Eye (tissue), 1 donor: Measurements from ENCODE around the gene ARAP3.

Experiments
- DNase-seq: peaks from one replicate; pipeline ENCODE4 v3.0.0-alpha.2; 2015

The ARAP3 gene

DNA sequence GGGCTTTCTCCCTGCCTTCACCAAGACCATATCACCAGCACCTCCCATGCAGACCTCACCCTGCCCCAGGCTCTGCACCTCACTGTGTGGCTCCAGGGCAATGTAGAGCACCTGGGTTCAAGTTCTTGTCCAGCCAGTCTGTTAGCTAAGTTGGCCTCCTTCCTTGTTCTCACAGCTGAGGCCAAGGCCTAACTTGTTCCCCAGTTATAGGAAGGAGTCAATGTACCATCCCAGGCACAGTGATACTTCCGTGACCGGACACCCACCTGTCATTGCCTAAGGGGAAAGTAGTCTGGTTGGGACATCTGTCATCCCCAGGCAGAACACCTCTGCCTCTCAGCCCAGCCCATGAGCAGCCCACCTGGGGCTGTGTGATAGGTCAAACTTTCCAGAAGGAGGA, 14.4 kb upstream of the ARAP3 start:
- DNase-seq: no peak

DNA sequence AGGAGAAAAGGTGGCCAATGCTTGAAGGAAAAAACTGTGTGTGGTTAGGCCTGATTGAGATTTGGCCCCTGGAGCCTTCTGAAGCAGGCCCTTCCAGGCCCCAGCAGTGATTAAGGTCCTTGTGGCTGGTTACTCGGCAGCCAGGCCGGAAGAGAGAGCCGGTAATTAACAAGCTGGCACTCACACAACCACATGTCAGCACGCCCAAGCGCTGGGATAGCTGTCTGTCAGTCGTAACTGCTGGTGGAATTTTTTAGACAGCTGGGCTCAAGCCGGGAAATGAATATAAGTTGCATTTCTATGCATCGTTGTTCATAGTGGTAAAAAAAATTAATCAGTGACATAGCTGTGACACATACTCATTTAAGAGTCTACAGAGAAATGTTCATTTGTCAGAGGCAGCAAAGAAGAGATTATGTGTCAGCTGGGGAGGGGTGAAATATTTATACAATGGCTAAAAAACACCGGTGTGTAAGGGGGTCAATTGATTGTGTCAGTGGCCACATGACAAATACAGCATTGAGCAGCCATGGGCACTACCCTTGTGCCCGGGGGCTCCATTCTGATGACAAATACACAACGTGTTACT, 13.7 kb upstream of the ARAP3 start:
- peak; percentile 60 for DNase-seq

DNA sequence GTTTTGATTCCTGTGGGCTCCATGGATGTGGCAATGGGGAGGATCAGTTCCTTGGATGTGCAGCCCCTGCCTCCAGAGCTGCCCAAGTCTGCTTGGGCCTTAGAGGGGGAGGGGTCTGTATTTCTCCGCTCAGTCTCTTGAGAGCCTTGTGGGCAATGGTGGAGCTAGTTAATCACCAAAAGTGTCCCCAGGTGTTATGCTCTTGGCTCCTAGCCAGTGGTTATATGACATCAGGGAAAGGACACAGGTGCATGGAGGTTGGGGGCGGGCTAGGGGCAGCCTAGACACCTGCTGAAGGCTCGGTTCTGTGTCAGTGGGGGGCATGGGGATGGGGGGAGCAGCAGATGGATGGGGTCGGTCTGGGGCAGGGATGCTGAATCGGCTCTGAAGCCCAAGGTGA, 12.4 kb upstream of the ARAP3 start:
- DNase-seq: no peak

DNA sequence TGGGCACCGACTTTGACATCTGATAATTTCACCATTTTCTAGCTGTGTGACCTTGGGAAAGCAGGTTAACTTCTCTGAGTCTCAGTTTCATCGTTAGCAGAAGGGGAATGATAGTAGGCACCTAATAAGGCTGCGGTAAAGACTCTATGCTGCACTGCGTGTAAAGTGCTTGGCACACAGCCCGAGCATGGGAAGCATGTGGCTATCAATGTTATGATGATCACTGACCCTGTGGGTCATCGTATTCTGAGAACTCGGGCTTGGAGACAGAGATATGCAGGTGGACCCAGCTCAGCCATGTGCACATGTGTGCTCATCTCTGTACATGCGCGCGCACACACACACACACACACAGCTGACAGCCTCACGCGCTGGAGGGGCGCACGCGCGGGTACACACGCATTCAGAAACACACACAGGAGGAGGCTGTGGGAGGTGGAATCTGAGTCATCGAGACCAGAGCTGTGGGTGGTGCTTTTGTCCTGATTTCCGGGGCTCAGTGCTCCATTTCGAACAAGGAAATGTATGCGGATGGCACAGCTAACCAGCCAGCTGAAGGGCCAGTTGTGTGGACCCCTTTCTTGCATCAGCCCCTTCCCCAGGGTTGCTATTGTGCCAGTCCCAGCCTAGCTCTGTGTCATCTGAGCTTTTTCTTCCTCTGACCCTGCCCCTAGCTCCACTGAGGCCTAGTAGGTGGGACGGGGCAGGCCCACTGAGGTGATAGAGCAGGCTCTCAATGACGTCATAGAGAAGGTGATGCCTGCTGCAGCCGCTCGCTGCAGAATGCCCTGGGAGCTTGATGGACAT, 11.1 kb upstream of the ARAP3 start:
- peak; percentile 13 for DNase-seq

DNA sequence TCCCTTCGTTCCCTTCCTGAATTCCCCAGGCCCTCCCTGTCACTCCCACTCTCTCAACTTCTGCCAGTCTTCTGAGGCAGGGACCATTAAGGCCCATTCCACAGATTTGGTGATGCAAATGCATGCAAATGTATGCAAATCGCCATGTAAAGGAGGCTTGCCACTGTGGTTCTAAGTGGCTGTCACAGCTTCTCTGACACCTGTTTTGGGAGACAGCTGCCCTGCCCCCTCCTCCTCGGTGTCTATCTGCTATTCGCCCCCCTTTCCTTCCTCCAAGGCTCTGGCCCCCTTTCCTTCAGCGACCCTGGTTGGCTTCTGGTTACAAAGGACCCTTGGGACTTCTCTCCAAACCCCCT, 10.5 kb upstream of the ARAP3 start:
- no peak for DNase-seq

DNA sequence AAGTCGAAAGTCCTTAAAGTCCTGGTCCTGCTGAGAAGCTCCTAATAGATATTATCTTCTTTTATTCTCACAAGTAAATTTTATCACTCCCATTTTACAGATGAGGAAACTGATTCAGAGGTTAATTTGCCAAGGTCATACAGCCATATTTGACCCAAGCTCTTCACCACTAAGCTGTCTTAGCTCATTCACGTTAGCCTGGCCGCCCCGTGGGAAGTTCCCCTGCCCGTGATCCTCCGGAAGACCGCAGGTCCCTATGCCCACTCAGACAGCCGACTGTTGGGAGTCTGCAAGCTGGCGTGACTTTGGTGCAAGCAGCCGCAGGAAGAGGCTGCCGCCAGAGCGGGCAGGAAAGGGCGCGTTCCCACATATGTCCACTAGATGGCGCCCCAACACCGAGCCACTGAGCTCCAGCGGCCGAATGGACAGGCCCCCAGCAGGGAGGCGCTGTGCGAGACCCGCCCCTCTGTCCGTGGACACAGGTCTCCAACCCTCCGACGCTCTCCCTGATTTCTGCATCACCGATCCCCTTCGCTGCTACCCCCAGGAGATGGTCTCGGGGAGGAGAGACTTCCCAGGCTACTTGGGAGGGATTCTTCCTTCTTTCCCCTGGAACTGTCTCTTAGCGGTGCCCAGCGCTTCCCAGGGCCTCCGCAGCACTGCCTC, 10.0 kb upstream of the ARAP3 start:
- DNase-seq: peak; percentile 96

DNA sequence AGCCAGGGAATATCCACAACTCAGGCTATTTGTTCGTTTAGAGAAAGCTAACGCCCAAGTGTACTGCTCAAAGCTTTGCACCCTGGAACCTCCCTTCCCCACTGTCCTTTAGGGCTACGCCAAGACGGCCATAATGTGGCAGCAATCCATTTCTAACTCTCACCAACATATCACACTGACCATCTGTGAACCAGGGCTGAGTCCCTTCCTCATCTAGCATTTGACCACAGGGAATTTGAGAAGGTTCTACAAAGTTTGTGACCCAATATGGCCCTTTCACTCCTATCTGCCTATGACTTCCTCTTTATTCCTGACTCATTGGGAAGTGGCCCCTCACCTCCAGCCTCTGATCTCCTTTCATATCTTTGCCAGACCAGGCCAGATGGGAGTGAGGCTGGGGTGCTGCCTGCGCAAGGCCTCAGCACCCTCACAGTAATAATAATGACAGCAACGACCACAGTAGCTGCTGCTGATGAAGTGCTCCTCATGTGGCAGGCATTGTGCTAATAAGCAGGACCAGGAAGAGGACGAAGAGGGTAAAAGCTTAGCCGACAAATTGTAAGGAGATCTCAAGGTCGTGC, 9.3 kb upstream of the ARAP3 start:
- no peak for DNase-seq

DNA sequence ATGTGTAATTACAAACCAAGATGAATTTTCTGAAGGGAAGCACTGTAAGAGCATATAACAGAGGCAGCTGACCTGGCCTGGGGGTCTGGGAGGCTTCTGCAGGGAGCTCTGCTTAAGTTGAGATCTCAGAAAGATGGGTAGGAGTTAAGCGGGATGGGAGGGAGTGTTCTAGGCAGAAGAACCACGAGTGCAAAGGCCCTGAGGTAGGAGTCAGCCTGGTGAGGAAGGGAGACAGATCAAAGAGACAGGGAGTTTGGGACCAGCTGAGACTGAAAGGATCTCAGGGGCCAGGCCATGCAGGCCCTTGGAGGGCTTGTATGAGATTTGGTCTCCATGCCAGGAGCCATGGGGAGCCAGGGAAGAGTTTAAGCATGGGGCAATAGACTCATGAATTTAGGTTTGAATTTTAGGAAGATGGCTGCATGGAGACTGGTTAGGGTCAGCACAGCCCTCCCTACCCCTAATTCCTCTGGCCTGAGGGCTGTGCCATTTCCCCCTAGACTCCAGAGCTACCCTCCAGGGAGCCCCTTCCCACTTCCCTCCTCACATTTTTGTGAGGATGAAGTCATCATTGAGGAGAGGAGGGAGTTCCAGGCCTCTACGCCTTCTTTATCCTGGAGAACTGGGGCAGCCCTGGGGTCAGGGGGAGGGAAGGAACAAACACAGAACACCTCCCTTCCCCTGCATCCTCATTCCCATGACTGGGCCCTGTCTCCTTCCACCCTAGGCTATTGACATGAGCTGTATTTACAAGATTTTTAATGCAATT, 4.8 kb upstream of the ARAP3 start:
- peak; percentile 43 for DNase-seq

DNA sequence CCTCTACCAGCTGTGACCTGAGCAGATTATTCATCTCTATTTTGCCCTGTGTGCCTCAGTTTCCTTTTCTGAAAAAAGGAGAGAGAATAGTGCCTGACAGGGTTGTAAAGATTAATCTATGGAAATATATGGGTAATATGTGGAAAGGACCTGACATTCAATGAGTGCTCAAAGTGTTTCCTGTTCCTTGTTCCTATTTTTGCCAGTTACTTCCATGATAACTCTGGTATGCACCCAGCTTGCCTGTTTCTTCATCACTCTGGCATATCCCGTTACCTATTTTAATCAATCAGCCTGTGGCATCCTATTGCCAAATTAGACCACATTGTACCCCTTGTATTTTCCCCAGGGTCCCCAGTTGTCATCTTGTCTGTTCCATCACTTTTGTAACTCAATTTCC, 3.6 kb upstream of the ARAP3 start:
- DNase-seq: no peak

DNA sequence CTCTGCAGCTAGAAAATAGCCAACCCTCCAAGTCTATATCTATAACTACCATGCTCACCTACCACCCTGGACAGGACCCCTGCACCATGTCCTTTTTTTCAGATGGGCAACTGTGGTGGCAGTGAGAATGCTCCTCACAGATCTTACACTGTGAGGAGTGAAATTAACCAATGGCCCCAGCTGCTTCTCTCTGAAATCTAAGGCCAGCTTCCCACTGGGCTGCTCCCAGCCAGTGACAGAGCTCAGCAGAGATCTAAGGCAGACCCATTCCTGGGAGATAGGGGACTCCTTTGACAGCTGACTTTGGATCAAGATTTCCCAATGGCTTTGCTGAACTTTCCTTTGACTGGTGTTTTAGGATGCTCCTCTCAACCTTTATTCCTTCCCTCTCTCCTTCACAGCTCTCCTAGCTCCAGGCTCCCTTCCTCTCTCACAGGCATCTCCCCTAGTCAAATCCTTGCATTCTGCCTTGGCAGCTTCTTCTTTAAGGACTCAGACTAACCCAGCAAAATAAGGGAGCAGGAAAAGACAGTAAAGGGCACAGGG, 1.6 kb upstream of the ARAP3 start:
- DNase-seq: no peak

DNA sequence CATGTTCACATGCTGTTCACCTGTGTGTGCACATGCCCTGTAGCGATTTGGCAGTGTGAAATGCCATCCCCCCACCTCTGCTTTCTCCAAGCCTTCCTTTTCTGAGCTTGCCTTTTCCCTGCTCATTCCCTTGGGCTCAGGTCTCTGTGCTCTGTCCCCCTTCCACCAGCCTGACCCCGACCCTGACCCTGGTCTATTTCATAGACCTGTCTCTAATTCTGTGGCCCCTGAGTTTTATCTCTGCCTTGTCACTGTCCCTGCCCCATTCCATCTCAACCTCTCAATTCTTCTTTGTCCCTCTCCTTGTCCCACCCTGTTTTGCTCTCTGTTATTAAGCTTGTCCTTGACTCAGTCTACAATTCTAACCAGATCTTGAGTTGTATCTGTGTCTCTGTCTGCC, 735 bp downstream of the ARAP3 start:
- DNase-seq: no peak

DNA sequence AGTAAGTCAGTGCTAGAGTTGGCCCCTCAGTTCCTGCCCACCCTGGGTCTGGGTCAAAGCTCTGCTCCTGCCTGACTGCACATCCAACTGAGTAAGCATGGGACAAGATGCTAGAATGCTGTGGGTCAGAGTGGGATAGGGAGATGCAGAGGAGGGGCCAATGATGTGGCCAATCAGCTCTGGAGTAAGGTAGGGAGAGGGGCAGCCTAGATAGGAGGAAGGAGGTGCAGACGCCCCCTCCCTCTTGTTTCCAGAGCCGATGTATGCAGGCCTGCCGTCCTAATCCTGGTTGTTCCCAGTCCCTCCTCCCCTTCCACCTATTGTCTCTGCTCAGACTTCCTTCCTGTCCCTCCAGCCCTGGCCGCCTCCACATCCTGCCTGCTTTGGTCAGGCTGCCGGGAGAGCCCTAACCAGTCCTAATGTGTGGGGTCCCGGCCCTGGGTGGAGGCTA, 1.3 kb downstream of the ARAP3 start:
- peak; percentile 52 for DNase-seq

DNA sequence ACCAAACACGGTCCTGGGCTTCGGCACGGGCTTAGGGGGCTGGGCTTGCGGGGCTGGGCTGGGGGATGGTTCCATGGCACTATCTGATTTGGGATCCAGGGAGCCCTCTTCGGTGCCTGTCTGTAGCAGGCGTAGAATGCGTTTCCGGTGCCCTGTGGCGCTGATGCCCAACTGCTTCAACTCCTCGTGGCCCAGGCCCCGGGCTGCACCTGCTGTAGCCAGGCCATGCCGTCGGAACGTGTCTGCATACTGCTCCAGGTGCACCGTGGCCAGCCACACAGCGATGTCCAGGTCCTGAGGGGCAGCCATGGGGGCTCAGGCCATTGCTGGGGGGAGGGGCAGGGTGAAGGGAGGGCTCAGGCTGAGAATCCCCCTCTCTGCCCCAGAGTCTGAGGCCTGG, 1.9 kb downstream of the ARAP3 start:
- no peak for DNase-seq

DNA sequence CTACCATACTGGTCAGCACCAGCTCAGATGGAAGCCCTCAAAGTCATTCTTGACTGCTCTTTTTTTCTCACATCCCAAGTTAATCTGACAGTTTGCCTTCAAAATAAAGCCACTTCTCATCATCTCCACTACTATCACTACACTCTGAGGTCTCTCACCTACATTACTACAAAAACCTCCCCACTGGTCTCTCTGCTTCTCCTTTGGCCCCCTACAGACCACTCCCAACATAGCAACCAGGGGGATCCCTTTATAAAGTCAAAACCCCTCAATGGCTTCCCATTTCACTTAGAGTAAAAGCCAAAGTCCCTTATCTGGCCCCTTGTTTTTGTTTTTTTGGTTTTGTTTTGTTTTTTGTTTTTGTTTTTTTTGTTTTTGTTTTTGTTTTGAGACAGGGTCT, 4.6 kb downstream of the ARAP3 start:
- peak; percentile 45 for DNase-seq

DNA sequence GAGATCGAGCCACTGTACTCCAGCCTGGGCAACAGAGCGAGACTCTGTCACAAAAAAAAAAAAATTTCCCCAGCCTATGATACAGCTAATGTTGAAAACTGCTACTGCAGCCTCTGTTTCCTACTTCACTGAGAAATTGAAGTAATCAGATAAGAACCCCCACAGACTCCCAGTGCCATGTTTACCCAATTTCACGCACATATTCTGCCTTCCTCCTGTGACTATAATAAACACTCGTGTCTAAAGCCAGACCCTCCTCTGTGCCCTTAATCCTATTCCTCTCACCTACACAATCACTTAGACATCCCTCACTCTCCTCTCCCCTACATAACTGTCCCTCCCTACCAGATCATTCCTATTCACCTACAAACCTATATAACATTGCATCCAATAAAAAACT, 6.4 kb downstream of the ARAP3 start:
- DNase-seq: no peak

DNA sequence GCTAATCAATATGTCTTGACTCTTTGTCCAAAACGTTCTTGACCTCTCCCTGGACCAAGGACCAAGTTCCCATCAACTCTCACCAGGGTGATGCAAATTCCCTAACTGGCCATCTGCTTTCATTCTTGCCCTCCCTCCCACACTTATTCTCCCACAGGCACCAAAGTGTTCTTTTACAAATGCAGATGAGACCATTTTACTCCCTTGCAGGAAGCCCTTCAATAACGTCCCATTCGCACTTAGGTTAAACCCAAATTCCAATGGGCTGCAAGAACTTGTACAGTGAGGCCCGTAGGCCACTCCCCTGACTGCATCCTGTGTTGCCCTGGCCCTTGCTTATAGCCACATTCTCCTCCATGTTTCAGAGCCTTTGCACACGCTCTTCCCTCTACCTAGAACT, 7.3 kb downstream of the ARAP3 start:
- no peak for DNase-seq

DNA sequence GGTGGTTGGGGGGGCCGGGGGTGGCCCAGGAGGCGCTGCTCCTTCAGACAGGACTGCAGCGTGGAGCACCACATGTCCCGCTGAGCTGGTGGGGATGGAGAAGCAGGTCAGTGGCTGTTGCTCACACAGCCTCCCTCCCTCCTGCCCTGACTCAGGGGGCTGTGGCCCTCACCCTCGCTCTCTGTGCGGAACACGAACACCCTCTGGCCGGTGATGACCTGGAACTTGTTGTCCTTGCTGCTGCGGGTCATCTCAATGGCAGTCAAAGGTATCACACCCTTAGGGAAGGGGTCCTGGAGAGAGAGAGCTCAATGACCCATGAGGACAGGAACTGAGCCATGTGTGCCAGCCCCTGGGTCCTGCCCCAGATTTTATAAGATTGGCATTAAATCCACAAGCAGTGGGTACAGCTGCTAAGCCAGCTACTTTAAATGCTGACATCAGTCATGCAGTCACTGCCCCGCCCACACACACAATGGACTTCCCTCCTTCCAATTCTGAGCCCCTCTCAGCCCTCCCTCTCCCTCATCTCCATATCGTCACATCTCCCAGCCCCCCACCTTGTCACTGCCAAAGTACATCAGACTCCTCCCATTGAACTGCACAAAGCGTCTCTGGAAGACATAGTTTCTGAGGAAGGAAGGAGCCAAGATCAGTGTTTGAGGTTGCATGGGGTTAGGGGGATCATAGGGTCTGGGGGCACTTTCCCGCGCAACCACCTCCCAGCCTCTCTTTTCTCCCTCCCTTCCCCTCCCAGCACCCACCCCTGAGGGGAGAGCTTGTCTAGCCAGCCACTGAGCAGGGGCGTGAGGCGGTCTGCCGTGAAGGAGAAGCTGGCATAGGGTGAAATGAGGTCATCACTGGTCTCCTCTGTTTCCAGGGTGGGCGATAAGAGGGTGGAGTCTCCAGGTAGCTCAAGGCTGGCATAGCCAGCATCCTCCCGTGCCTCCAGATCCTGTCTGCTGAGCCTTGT, 8.9 kb downstream of the ARAP3 start:
- DNase-seq: peak; percentile 74

DNA sequence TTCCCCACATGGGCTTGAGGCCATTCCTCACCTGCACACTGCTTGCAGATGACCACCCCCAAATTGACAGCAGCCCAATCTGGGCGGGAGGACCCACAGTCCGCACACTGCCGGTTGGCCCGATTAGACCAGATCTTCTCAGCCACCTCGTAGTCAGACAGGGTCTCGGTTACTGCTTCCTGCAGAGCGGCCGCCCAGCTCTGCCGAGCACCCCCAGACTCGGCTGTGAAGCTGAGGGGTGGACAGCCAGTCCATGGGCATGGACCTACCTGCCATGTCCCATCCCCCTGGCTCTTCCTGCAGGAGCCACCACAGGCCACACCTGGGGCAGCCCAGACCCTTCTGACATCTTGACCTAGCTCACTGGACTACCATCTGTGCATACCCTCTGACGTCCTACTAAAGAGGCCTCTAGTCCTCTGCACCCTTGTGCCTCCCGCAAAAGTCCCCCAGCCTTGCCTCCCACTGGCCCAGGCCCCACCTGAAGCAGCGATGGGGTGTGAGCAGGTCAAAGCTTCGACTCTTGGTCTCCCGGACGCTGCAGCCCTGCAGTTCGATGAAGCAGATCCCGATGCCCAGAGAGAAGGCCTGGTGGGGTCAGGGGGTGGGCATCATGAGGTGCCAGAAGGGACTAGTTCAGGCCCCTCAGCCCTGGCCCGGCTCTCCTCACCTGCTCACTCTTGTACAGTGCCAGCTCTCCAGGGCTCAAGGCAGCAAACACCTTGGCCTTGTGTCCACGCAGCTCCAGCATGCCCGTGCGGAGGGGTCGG, 9.8 kb downstream of the ARAP3 start:
- no peak for DNase-seq

DNA sequence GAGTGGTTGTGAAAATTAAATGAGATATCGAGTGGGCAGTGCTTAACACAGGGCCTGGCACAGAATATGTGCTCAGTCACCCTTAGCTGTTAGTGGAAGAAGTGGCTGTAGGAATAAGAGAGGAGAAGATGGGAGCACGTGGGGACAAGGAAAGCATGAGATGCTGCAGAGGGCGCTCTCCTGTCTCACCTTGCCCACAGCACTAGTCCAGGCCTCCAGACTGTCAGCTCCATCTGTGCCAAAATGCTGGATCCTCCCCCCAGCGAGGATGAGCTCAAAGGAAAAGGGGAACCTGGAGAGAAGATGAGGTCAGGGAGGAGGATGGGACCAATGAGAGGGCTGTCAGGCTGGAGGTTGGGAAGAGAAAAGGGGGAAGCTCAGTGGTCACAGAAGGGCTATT, 12.5 kb downstream of the ARAP3 start:
- no peak for DNase-seq

DNA sequence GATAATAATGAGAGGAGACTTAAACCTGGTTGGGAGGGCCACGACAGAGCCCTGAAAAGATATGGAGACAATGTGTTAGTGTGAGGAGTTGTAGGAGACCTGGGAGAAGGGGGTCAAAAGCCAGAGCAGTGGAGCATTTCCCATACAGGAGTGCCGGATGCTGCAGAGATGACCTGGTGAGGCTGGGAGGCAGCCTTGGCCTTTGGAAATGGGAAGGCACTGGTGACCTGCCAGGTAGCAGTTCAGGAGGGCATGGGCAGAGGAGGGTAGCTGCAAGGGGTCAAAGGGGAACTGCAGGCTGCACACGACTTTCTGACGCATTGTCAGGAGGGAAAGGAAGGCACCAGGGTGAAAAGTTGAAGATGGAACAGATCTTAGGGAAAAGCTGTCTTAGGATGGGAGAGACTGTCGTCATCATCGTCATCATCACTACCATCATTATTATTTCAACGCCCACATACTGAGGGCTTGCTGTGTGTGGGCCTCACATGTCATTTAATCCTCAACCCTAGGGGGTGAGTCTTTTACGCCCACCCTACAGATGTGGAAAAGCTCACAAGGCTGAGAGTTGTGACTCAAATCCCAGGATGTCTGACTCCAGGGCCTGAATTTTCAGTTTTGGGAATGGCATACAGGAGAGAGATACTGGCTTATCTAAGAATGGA, 13.3 kb downstream of the ARAP3 start:
- DNase-seq: no peak
